IMR-90 (cell line): ENCODE data around the gene MYO10. TPM values are rescaled to one million over a fixed set of nuclear protein-coding genes. Genes with fewer than 3 reads are reported as not detected.

ENCODE experiments used
- ATAC-seq: fragments of 200-7000 bp; cut with Tn5 transposase; 2 replicates; pipeline ENCODE4 v1.9.1; 2020; ENCODE audit warnings: low read depth, mild to moderate bottlenecking, moderate library complexity
- BruUV-seq: library from RNA; stranded (reverse); fragments of 400-500 nt; replicated peaks from 2 replicates; lab custom pipeline; 2021; lab: Mats Ljungman, UMichigan
- CTCF ChIA-PET: fragments of 300-600 bp; formaldehyde crosslinking; extraction: SDS; loops from one replicate; lab custom pipeline; 2021; ENCODE audit warnings: antibody characterized with exemption; lab: Yijun Ruan, JAX
- POLR2A ChIA-PET: fragments of 300-600 bp; sonication (Branson Sonifier 250); formaldehyde crosslinking; loops from one replicate; lab custom pipeline; 2022; ENCODE audit warnings: antibody characterized with exemption; ENCODE audit not compliant: unreplicated experiment; lab: Charles Lee
- DNase-seq: peaks from one replicate; pipeline ENCODE4 v3.0.0; 2013
- H2AFZ ChIP-seq: replicated peaks from 2 replicates; pipeline ENCODE3; 2013; ENCODE audit warnings: low read length, mild to moderate bottlenecking; ENCODE audit not compliant: poor library complexity
- H2AK5ac ChIP-seq: 2 replicates; pipeline ENCODE4 v1.6.1; 2013; ENCODE audit warnings: low read depth, low read length, inconsistent platforms
- H2AK9ac ChIP-seq: replicated peaks from 2 replicates; pipeline ENCODE3; 2013; ENCODE audit warnings: mild to moderate bottlenecking, low read depth, low read length, moderate library complexity; ENCODE audit not compliant: poor library complexity
- H2BK120ac ChIP-seq: 2 replicates; pipeline ENCODE4 v1.6.1; 2013; ENCODE audit warnings: low read depth, low read length, inconsistent platforms
- H2BK15ac ChIP-seq: 3 replicates; pipeline ENCODE4 v1.6.1; 2013; ENCODE audit warnings: low read depth, low read length, inconsistent platforms
- H2BK20ac ChIP-seq: 2 replicates; pipeline ENCODE4 v1.6.1; 2013; ENCODE audit warnings: low read depth, mild to moderate bottlenecking, inconsistent platforms, low read length, moderate library complexity
- H2BK5ac ChIP-seq: 2 replicates; pipeline ENCODE4 v1.6.1; 2013; ENCODE audit warnings: mild to moderate bottlenecking, low read depth, low read length, inconsistent platforms; ENCODE audit not compliant: poor library complexity, severe bottlenecking
- H3K14ac ChIP-seq: replicated peaks from 2 replicates; pipeline ENCODE4 v1.6.1; 2013; ENCODE audit warnings: low read depth, low read length, inconsistent platforms
- H3K18ac ChIP-seq: 2 replicates; pipeline ENCODE4 v1.6.1; 2013; ENCODE audit warnings: low read depth, low read length, control low read depth
- H3K23ac ChIP-seq: 2 replicates; pipeline ENCODE4 v1.6.1; 2013; ENCODE audit warnings: low read depth, low read length, inconsistent platforms
- H3K27ac ChIP-seq: 2 replicates; pipeline ENCODE4 v1.5.1; 2013; ENCODE audit warnings: mild to moderate bottlenecking, control low read depth, low read length; ENCODE audit not compliant: insufficient read depth
- H3K27me3 ChIP-seq: 2 replicates; pipeline ENCODE4 v1.6.1; 2013; ENCODE audit warnings: low read length; ENCODE audit not compliant: control insufficient read depth, insufficient read depth
- H3K36me3 ChIP-seq: 2 replicates; pipeline ENCODE4 v1.6.1; 2013; ENCODE audit warnings: low read length, mixed read lengths; ENCODE audit not compliant: control insufficient read depth, insufficient read depth
- H3K4ac ChIP-seq: 2 replicates; pipeline ENCODE4 v1.6.1; 2013; ENCODE audit warnings: low read depth, low read length, inconsistent platforms
- H3K4me1 ChIP-seq: 2 replicates; pipeline ENCODE4 v1.6.1; 2013; ENCODE audit warnings: low read length, mixed read lengths; ENCODE audit not compliant: control insufficient read depth, insufficient read depth
- H3K4me2 ChIP-seq: 2 replicates; pipeline ENCODE4 v1.6.1; 2013; ENCODE audit warnings: low read depth, mild to moderate bottlenecking, control low read depth, low read length, moderate library complexity
- H3K4me3 ChIP-seq: 2 replicates; pipeline ENCODE4 v1.5.1; 2013; ENCODE audit warnings: low read depth, mild to moderate bottlenecking, control low read depth, low read length, moderate library complexity; ENCODE audit not compliant: insufficient read depth
- H3K56ac ChIP-seq: 2 replicates; pipeline ENCODE4 v1.6.1; 2013; ENCODE audit warnings: low read length, inconsistent platforms; ENCODE audit not compliant: insufficient read depth; ENCODE audit errors: extremely low read depth
- H3K79me1 ChIP-seq, 2 experiments: 2 replicates each; pipeline ENCODE4 v1.6.1; 2013; ENCODE audit warnings: low read length in 2 of 2, inconsistent platforms in 1 of 2, low read depth in 1 of 2
- H3K9ac ChIP-seq: 2 replicates; pipeline ENCODE4 v1.6.1; 2013; ENCODE audit warnings: low read depth, low read length, control low read depth
- H3K9me1 ChIP-seq: 2 replicates; pipeline ENCODE4 v1.6.1; 2013; ENCODE audit warnings: low read length, inconsistent platforms; ENCODE audit not compliant: insufficient read depth
- H3K9me3 ChIP-seq: 2 replicates; pipeline ENCODE4 v1.6.1; 2013; ENCODE audit warnings: low read length; ENCODE audit not compliant: control insufficient read depth, insufficient read depth
- H4K20me1 ChIP-seq: 2 replicates; pipeline ENCODE4 v1.6.1; 2013; ENCODE audit warnings: low read length, inconsistent platforms; ENCODE audit not compliant: insufficient read depth
- H4K5ac ChIP-seq: 2 replicates; pipeline ENCODE4 v1.6.1; 2013; ENCODE audit warnings: mild to moderate bottlenecking, low read depth, low read length, control low read depth
- H4K8ac ChIP-seq, 2 experiments: 2 replicates each; pipeline ENCODE4 v1.6.1; 2013; ENCODE audit warnings: low read depth in 2 of 2, low read length in 2 of 2, control low read depth in 1 of 2, inconsistent platforms in 1 of 2
- H4K91ac ChIP-seq: 2 replicates; pipeline ENCODE4 v1.6.1; 2013; ENCODE audit warnings: low read depth, low read length, inconsistent platforms; ENCODE audit not compliant: insufficient read depth
- BHLHE40 ChIP-seq: fragments of 150-350 bp; IDR thresholded peaks from 2 replicates; pipeline ENCODE4 v1.6.1; 2016; ENCODE audit warnings: mild to moderate bottlenecking, low read depth, low read length
- CEBPB ChIP-seq: IDR thresholded peaks from 2 replicates; pipeline ENCODE4 v1.6.1; 2012; ENCODE audit warnings: low read depth, low read length, improper control_type of control experiment
- CHD1 ChIP-seq: IDR thresholded peaks from 2 replicates; pipeline ENCODE4 v1.6.1; 2012; ENCODE audit warnings: low read depth, low read length, improper control_type of control experiment
- CTCF ChIP-seq: conservative IDR thresholded peaks from 2 replicates; pipeline ENCODE4 v1.5.1; 2012; ENCODE audit warnings: mild to moderate bottlenecking, low read depth, low read length, improper control_type of control experiment
- ELK1 ChIP-seq: fragments of 150-350 bp; IDR thresholded peaks from 2 replicates; pipeline ENCODE4 v1.6.1; 2016; ENCODE audit warnings: low read depth, mild to moderate bottlenecking, low read length, moderate library complexity, borderline replicate concordance
- MAZ ChIP-seq: IDR thresholded peaks from 2 replicates; pipeline ENCODE4 v1.6.1; 2012; ENCODE audit warnings: low read depth, mild to moderate bottlenecking, low read length, improper control_type of control experiment, moderate library complexity, borderline replicate concordance
- MXI1 ChIP-seq: IDR thresholded peaks from 2 replicates; pipeline ENCODE4 v1.6.1; 2012; ENCODE audit warnings: low read depth, mild to moderate bottlenecking, low read length, moderate library complexity, borderline replicate concordance
- NFE2L2 ChIP-seq: fragments of 150-350 bp; IDR thresholded peaks from 2 replicates; pipeline ENCODE4 v1.6.1; 2016; ENCODE audit warnings: low read depth, mild to moderate bottlenecking, low read length
- POLR2A ChIP-seq: IDR thresholded peaks from 2 replicates; pipeline ENCODE4 v1.6.1; 2012; ENCODE audit warnings: mild to moderate bottlenecking, low read depth, low read length
- RAD21 ChIP-seq: IDR thresholded peaks from 2 replicates; pipeline ENCODE4 v1.6.1; 2012; ENCODE audit warnings: low read length, improper control_type of control experiment
- RCOR1 ChIP-seq: IDR thresholded peaks from 2 replicates; pipeline ENCODE4 v1.6.1; 2012; ENCODE audit warnings: mild to moderate bottlenecking, low read length, improper control_type of control experiment; ENCODE audit not compliant: insufficient replicate concordance
- RFX5 ChIP-seq: IDR thresholded peaks from 2 replicates; pipeline ENCODE4 v1.8.0; 2012; ENCODE audit warnings: low read depth, mild to moderate bottlenecking, low read length, moderate library complexity
- WGBS, 2 experiments: methylation state at CpG; one replicate each; pipeline versions ENCODE4 v1.1.5 to v1.1.7; 2013; ENCODE audit warnings: missing lambda C conversion rate in 2 of 2; ENCODE audit not compliant: insufficient read length in 1 of 2; ENCODE audit errors: extremely low coverage in 2 of 2; 5-methylcytosine and 5-hydroxymethylcytosine counted together
- dilution Hi-C: fragments of 300-500 bp; cut with HindIII; formaldehyde crosslinking; loops from one replicate; pipeline ENCODE4 v1.14.3; 2018; ENCODE audit warnings: low sequenced_read_pairs; ENCODE audit not compliant: unreplicated experiment
- in situ Hi-C: fragments of 300-500 bp; cut with MboI; formaldehyde crosslinking; loops from 3 replicates; pipeline ENCODE4 v1.14.3; 2019; ENCODE audit warnings: low sequenced_read_pairs, inconsistent platforms, mixed read lengths
- intact Hi-C: fragments of 100-400 bp; cut with micrococcal nuclease; formaldehyde crosslinking; loops from 2 replicates; pipeline ENCODE4 v1.10.0; 2022
- polyA plus RNA-seq, 3 experiments: library from polyadenylated mRNA; depleted of rRNA; stranded (reverse); fragments of >200 nt; gene quantifications; 2 replicates each; pipeline ENCODE4 v1.2.3, GENCODE V29; 2012; ENCODE audit warnings: low replicate concordance in 1 of 3
- total RNA-seq: library from RNA; depleted of rRNA; stranded (reverse); fragments of >200 nt; gene quantifications from 2 replicates; pipeline ENCODE4 v1.2.3, GENCODE V29; 2012
- TF ChIP-seq, protein P1 (sequence below): fragments of 150-350 bp; IDR thresholded peaks from 2 replicates; pipeline ENCODE4 v1.6.1; 2017; ENCODE audit warnings: mild to moderate bottlenecking, antibody characterized with exemption, low read length, low read depth

Gene MYO10
- total and polyA plus RNA-seq, 2 of the 4 experiments (the other 2 are of a cell fraction), result 39.9 to 115 TPM

DNA sequence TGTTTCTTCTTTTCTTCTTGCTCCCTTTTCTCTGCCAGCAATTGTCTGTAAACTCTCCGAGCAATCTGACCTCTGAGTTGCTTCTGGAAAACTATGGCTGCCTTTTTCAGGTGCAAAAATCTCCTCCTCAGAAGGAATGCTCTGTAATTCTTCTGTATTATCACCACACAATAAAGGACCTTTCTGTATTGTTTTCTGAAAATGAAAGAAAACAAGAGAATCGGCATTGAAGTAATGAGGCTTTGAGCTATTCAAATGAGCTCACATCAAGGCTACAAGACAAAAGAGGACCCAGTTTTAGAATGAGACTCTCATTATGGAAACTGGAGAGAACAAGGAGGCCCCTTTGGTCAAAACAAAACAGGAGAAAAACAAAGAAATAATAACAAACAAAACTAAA is 233.1 kb downstream of the MYO10 start:
- WGBS, 2 experiments, result no CpG with 5 or more reads among the region's 2 CpGs

More for the DNA sequence above, 233.1 kb downstream of the MYO10 start:
- H4K20me1 ChIP-seq, result peaks cover 38% of the 10 kb centered on the region
- dilution Hi-C loops (no loop called here), in situ Hi-C loops (no loop called here), intact Hi-C loops (no loop called here)
- H3K9me3 ChIP-seq, result no peaks in the 10 kb centered on the region
- H3K4ac ChIP-seq, result no peak overlapping the region
- H3K36me3 ChIP-seq, result peaks cover 67% of the 10 kb centered on the region
- H2BK120ac ChIP-seq, result no peak overlapping the region
- no peak overlapping the region for H3K14ac ChIP-seq
- CTCF ChIA-PET, result no interaction called here
- no peaks in the 10 kb centered on the region for H3K27me3 ChIP-seq
- ATAC-seq, result no peak
- no peak for DNase-seq
- H2BK5ac ChIP-seq, result no peak overlapping the region
- H3K79me1 ChIP-seq, result peaks cover 32 to 66% of the 10 kb centered on the region in 2 experiments
- no peak overlapping the region for H3K4me3 ChIP-seq
- no peaks in the 10 kb centered on the region for H3K4me1 ChIP-seq
- no peak overlapping the region for H4K8ac ChIP-seq
- no TSS peak for BruUV-seq
- H3K56ac ChIP-seq, result no peak overlapping the region
- no peak overlapping the region for H2BK15ac ChIP-seq
- H4K91ac ChIP-seq, result no peak overlapping the region
- H3K27ac ChIP-seq, result no peak overlapping the region
- H3K9ac ChIP-seq, result no peak overlapping the region
- POLR2A ChIA-PET, result no interaction called here
- no peak overlapping the region for H3K23ac ChIP-seq
- H4K5ac ChIP-seq, result no peak overlapping the region
- no peak overlapping the region for H2AK9ac ChIP-seq
- TF ChIP-seq BHLHE40 (no peak), RCOR1 (no peak), MAZ (no peak), RAD21 (no peak), CHD1 (no peak), MXI1 (no peak), CTCF (no peak), ELK1 (no peak), RFX5 (no peak), NFE2L2 (no peak), POLR2A (no peak), CEBPB (no peak)
- TF ChIP-seq, protein P1, sequence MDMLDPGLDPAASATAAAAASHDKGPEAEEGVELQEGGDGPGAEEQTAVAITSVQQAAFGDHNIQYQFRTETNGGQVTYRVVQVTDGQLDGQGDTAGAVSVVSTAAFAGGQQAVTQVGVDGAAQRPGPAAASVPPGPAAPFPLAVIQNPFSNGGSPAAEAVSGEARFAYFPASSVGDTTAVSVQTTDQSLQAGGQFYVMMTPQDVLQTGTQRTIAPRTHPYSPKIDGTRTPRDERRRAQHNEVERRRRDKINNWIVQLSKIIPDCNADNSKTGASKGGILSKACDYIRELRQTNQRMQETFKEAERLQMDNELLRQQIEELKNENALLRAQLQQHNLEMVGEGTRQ, result no peak
- H3K18ac ChIP-seq, result no peak overlapping the region
- no peak overlapping the region for H3K4me2 ChIP-seq
- H2AK5ac ChIP-seq, result no peak overlapping the region
- H2BK20ac ChIP-seq, result no peak overlapping the region
- H3K9me1 ChIP-seq, result peaks cover 5% of the 10 kb centered on the region
- H2AFZ ChIP-seq, result no peak overlapping the region
